Epithelial cell of proximal tubule (primary cell): ENCODE results near the gene FERMT1. TPM values are rescaled to one million over a fixed set of nuclear protein-coding genes. Genes with fewer than 3 reads are reported as not detected.
"Not testable (repeated sequence)": the region's sequence is repeated elsewhere in the genome, so short reads cannot be mapped to it uniquely, and the experiment has no call there.

ENCODE experiments used
- DNase-seq: peaks from one replicate; pipeline ENCODE4 v3.0.0-alpha.2; 2011; ENCODE audit warnings: low read depth
- H3K4me3 ChIP-seq: 2 replicates; pipeline ENCODE4 v1.5.1; 2011; ENCODE audit warnings: low read depth, mild to moderate bottlenecking, low read length
- CTCF ChIP-seq: conservative IDR thresholded peaks from 2 replicates; pipeline ENCODE4 v1.5.1; 2012; ENCODE audit warnings: low read depth, mild to moderate bottlenecking, low read length
- total RNA-seq: library from RNA; depleted of rRNA; stranded (reverse); fragments of >200 nt; gene quantifications from 2 replicates; pipeline ENCODE4 v1.2.3, GENCODE V29; 2015

Gene FERMT1
- total RNA-seq, 1 donor from 2014 or later = 21.8 TPM

DNA sequence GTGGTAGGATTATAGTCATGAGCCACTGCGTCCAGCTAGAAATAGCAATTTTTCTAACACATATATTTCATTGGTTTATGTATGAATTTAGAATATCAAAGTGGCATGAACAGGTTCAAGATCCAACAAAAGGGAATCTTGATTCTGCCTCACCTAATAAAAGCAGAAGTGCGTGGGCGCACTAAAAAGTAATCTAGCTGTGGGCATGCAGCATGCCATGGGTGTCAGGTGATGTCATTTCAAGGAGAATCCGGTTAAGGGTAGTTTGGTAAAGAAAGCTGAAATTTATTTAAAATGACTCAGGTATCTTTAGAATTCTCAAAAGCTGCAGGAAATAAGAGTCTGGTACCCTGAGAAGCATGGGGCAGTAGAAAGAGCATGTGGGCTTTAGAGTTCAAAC lies 86.6 kb downstream of the FERMT1 start:
- no peak for TF ChIP-seq CTCF
- DNase-seq = no peak
- no peak overlapping the region for H3K4me3 ChIP-seq

- TF ChIP-seq CTCF = no peak
- no peak overlapping the region for H3K4me3 ChIP-seq
- DNase-seq = no peak
These were observed 88.5 kb downstream of the FERMT1 start for GRCh38 chr20:6034134-6034969.

- not testable (repeated sequence) for H3K4me3 ChIP-seq, DNase-seq
These were observed 89.9 kb downstream of the FERMT1 start for GRCh38 chr20:6032907-6033306.

- no peak for TF ChIP-seq CTCF
These were observed 92.3 kb downstream of the FERMT1 start for GRCh38 chr20:6030453-6031080.

GRCh38 chr20:6029538-6029937 lies 93.3 kb downstream of the FERMT1 start:
- TF ChIP-seq CTCF = no peak
- DNase-seq = no peak
- H3K4me3 ChIP-seq = no peak overlapping the region

More at GRCh38 chr20:6030453-6031080, 92.3 kb downstream of the FERMT1 start:
- H3K4me3 ChIP-seq = no peak overlapping the region
- no peak for DNase-seq

DNA sequence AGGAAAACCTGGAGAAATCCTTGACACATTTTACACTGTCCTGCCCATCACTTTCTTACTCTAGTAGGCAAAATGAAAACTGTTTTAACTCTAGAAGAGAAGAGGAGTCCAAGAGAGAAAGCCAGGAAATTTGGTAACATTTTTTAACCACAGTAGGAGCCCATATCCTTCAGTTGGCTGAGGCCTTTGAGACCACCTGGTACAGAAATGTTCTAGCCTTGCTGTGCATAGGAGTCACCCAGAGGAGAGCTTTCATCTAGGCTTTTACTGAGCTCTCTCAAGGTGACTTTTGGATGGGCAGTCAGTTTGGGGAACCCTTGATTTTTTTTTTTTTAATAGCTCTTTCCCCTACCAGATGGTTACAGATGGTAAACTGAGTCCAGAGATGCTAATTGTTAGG lies 94.0 kb downstream of the FERMT1 start:
- DNase-seq = no peak
- no peak overlapping the region for H3K4me3 ChIP-seq
- TF ChIP-seq CTCF = no peak

DNA sequence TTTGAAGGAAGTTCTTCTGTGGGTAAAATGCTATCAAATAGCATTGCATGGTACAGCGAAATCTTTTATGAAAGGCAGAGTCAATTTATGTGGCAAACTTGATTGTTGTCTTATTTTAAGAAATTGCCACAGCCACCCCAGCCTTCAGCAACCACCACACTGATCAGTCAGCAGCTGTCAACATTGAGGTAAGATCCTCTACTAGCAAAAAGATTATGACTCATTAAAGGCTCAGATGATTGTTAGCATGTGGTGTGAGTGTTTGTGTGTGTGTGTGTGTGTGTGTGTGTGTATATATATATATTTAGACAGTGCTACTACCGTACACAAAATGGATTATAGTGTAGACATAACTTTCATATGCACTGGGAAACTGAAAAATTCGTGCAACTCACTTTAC lies 96.8 kb downstream of the FERMT1 start:
- H3K4me3 ChIP-seq = no peak overlapping the region
- no peak for TF ChIP-seq CTCF
- DNase-seq = no peak

Other genes starting within 250 kb of the FERMT1 start
- gene CHGB, start 211.5 kb downstream of the FERMT1 start, total RNA-seq = 0.29 and 0.52 TPM in 2 replicates
- gene TRMT6, start 172.5 kb downstream of the FERMT1 start, total RNA-seq = 12.3 and 21.6 TPM in 2 replicates
- gene MCM8, start 172.4 kb downstream of the FERMT1 start, total RNA-seq = 16.1 and 19.2 TPM in 2 replicates
- gene CRLS1, start 116.9 kb downstream of the FERMT1 start, total RNA-seq = 36.8 and 42.0 TPM in 2 replicates
- 152 and 199 TPM in 2 replicates for gene LRRN4, start 69.0 kb downstream of the FERMT1 start, total RNA-seq